HL-60 (cell line): ENCODE measurements around the gene SRI.

Experiments used
- DNase-seq, 2 experiments: peaks; one replicate each; pipeline ENCODE4 v3.0.0-alpha.2; 2010 to 2020; ENCODE audit warnings: low read depth in 1 of 2, low spot score in 1 of 2
- H3K27ac ChIP-seq: fragments of 250-450 bp; sonication (Bioruptor Pico); replicated peaks from 2 replicates; pipeline ENCODE4 v1.5.1; 2020; ENCODE audit warnings: mild to moderate bottlenecking, moderate library complexity
- H3K27me3 ChIP-seq: fragments of 250-450 bp; sonication (Bioruptor Pico); 2 replicates; pipeline ENCODE4 v1.5.1; 2021; ENCODE audit warnings: mild to moderate bottlenecking, moderate library complexity; ENCODE audit not compliant: insufficient read depth, poor library complexity, severe bottlenecking
- H3K4me3 ChIP-seq: replicated peaks from 2 replicates; pipeline ENCODE4 v1.5.1; 2011; ENCODE audit warnings: mild to moderate bottlenecking, control low read depth, low read length; ENCODE audit not compliant: insufficient read depth
- CTCF ChIP-seq: IDR thresholded peaks from one replicate; pipeline ENCODE4 v1.5.1; 2011; ENCODE audit warnings: low read length, control low read depth, inconsistent platforms; ENCODE audit not compliant: insufficient read depth
- GABPA ChIP-seq: IDR thresholded peaks from 2 replicates; pipeline ENCODE4 v1.6.1; 2012; ENCODE audit warnings: low read depth
- POLR2AphosphoS5 ChIP-seq: IDR thresholded peaks from 2 replicates; pipeline ENCODE4 v1.6.1; 2012; ENCODE audit warnings: low read depth
- REST ChIP-seq: IDR thresholded peaks from 2 replicates; pipeline ENCODE4 v1.6.1; 2012; ENCODE audit warnings: low read depth; ENCODE audit not compliant: insufficient replicate concordance
- SPI1 ChIP-seq: IDR thresholded peaks from 2 replicates; pipeline ENCODE4 v1.6.1; 2012; ENCODE audit warnings: low read depth, mild to moderate bottlenecking, borderline replicate concordance

The SRI gene

GRCh38 chr7:88200261-88200660, 19.6 kb downstream of the SRI start:
- Histone ChIP-seq H3K4me3 (no peak overlapping the region), H3K27ac (no peak overlapping the region), H3K27me3 (no peaks in the 10 kb centered on the region)
- TF ChIP-seq CTCF, result no peak
- no peak for TF ChIP-seq GABPA
- TF ChIP-seq REST, result no peak
- no peak for TF ChIP-seq POLR2AphosphoS5
- TF ChIP-seq SPI1, result no peak
- no peak for DNase-seq

GRCh38 chr7:88191911-88192310, 27.9 kb downstream of the SRI start:
- Histone ChIP-seq H3K27me3 (peaks cover 5% of the 10 kb centered on the region), H3K27ac (no peak overlapping the region), H3K4me3 (no peak overlapping the region)
- TF ChIP-seq CTCF, result no peak
- no peak for TF ChIP-seq POLR2AphosphoS5
- no peak for TF ChIP-seq GABPA
- no peak for TF ChIP-seq REST
- TF ChIP-seq SPI1, result no peak
- no peak for DNase-seq

- Histone ChIP-seq H3K4me3 (no peak overlapping the region), H3K27ac (no peak overlapping the region), H3K27me3 (no peaks in the 10 kb centered on the region)
- DNase-seq, result no peak
- TF ChIP-seq CTCF (no peak), SPI1 (no peak), REST (no peak), POLR2AphosphoS5 (no peak), GABPA (no peak)
Observed at GRCh38 chr7:88185650-88186049, 34.2 kb downstream of the SRI start.
